ENCODE results near the gene FHAD1. TPM values are rescaled to one million over a fixed set of nuclear protein-coding genes. Genes with fewer than 3 reads are reported as not detected.

FHAD1 gene
- polyA plus RNA-seq, 1 of the 3 experiments (the other 2 are of a cell fraction) = 0.48 TPM

DNA sequence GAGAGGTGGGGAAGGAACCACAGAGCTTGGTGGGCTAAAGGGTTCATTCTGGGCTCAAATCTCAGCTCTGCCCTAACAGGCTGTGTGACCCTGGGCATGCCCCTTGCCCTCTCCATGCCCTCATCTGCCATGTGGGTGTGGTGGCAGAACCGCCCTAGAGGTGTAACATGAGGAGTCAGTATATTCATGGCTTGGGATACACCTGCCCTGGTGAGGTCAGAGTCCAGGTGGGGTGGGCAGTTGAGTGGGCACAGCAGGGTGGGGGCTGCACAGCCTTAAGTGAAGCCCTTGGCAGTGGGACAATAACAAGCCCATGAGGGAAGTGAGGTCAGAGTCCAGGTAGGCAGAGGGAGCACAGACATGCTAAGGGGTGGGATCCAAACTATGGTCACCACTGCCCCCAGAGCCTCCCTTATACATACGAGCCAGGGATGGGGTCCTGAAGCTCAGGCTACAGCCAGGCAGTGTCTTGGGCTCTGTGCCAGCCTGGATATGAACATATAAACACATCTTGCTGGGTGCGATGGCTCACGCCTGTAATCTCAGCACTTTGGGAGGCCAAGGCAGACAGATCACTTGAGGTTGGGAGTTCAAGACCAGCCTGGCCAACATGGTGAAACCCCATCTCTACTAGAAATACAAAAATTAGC lies 103.7 kb downstream of the FHAD1 start:
- no peak overlapping the region for H2AFZ ChIP-seq (ENCODE audit: low read depth)
- H3K4me1 ChIP-seq (ENCODE audit: control insufficient read depth in 1 of 2, insufficient read depth in 2 of 2, low read depth in 1 of 2, low read length in 1 of 2) = peaks cover 4 to 18% of the 10 kb centered on the region in 2 experiments; a peak in 3 of 4 replicates
- H3K27me3 ChIP-seq (ENCODE audit: insufficient read depth) = no peaks in the 10 kb centered on the region
- H4K20me1 ChIP-seq (ENCODE audit: insufficient read depth) = no peaks in the 10 kb centered on the region
- H3K4me2 ChIP-seq = no peak overlapping the region
- H3K9me3 ChIP-seq = no peaks in the 10 kb centered on the region
- TF ChIP-seq NRF1 (IDR thresholded peaks at IDR 0.05; ENCODE audit: low read depth, low read length) (no peak), EP300 (IDR thresholded peaks at IDR 0.05; ENCODE audit: borderline replicate concordance in 1 of 2, low read depth in 1 of 2, low read length in 1 of 2) (no peak), MEF2A (IDR thresholded peaks at IDR 0.05; ENCODE audit: borderline replicate concordance, low read depth) (no peak), SIN3A (IDR thresholded peaks at IDR 0.05; ENCODE audit: borderline replicate concordance, low read depth, low read length) (no peak), SMC3 (IDR thresholded peaks at IDR 0.05; ENCODE audit: low read depth, low read length) (no peak), NFIC (IDR thresholded peaks at IDR 0.05; ENCODE audit: borderline replicate concordance) (no peak), POLR2AphosphoS5 (IDR thresholded peaks at IDR 0.05; ENCODE audit: low read depth, low read length) (no peak), YY1 (IDR thresholded peaks at IDR 0.05; ENCODE audit: low read depth) (no peak), FOXM1 (IDR thresholded peaks at IDR 0.05; ENCODE audit: low read depth) (no peak), FOSL2 (IDR thresholded peaks at IDR 0.05; ENCODE audit: borderline replicate concordance, low read depth) (no peak), ELF1 (IDR thresholded peaks at IDR 0.05) (no peak), EZH2phosphoT487 (IDR thresholded peaks at IDR 0.05; ENCODE audit: borderline replicate concordance, low read depth) (no peak), TCF12 (IDR thresholded peaks at IDR 0.05) (no peak), MXI1 (IDR thresholded peaks at IDR 0.05; ENCODE audit: low read depth, low read length) (no peak)
- TF ChIP-seq, protein P1, sequence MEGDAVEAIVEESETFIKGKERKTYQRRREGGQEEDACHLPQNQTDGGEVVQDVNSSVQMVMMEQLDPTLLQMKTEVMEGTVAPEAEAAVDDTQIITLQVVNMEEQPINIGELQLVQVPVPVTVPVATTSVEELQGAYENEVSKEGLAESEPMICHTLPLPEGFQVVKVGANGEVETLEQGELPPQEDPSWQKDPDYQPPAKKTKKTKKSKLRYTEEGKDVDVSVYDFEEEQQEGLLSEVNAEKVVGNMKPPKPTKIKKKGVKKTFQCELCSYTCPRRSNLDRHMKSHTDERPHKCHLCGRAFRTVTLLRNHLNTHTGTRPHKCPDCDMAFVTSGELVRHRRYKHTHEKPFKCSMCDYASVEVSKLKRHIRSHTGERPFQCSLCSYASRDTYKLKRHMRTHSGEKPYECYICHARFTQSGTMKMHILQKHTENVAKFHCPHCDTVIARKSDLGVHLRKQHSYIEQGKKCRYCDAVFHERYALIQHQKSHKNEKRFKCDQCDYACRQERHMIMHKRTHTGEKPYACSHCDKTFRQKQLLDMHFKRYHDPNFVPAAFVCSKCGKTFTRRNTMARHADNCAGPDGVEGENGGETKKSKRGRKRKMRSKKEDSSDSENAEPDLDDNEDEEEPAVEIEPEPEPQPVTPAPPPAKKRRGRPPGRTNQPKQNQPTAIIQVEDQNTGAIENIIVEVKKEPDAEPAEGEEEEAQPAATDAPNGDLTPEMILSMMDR (IDR thresholded peaks at IDR 0.05) = no peak
- TF ChIP-seq, protein P2, sequence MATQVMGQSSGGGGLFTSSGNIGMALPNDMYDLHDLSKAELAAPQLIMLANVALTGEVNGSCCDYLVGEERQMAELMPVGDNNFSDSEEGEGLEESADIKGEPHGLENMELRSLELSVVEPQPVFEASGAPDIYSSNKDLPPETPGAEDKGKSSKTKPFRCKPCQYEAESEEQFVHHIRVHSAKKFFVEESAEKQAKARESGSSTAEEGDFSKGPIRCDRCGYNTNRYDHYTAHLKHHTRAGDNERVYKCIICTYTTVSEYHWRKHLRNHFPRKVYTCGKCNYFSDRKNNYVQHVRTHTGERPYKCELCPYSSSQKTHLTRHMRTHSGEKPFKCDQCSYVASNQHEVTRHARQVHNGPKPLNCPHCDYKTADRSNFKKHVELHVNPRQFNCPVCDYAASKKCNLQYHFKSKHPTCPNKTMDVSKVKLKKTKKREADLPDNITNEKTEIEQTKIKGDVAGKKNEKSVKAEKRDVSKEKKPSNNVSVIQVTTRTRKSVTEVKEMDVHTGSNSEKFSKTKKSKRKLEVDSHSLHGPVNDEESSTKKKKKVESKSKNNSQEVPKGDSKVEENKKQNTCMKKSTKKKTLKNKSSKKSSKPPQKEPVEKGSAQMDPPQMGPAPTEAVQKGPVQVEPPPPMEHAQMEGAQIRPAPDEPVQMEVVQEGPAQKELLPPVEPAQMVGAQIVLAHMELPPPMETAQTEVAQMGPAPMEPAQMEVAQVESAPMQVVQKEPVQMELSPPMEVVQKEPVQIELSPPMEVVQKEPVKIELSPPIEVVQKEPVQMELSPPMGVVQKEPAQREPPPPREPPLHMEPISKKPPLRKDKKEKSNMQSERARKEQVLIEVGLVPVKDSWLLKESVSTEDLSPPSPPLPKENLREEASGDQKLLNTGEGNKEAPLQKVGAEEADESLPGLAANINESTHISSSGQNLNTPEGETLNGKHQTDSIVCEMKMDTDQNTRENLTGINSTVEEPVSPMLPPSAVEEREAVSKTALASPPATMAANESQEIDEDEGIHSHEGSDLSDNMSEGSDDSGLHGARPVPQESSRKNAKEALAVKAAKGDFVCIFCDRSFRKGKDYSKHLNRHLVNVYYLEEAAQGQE (IDR thresholded peaks at IDR 0.05; ENCODE audit: low read depth, low read length) = no peak
- TF ChIP-seq, protein P3, sequence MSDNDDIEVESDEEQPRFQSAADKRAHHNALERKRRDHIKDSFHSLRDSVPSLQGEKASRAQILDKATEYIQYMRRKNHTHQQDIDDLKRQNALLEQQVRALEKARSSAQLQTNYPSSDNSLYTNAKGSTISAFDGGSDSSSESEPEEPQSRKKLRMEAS (IDR thresholded peaks at IDR 0.05; ENCODE audit: low read depth) = no peak
- TF ChIP-seq, protein P4, sequence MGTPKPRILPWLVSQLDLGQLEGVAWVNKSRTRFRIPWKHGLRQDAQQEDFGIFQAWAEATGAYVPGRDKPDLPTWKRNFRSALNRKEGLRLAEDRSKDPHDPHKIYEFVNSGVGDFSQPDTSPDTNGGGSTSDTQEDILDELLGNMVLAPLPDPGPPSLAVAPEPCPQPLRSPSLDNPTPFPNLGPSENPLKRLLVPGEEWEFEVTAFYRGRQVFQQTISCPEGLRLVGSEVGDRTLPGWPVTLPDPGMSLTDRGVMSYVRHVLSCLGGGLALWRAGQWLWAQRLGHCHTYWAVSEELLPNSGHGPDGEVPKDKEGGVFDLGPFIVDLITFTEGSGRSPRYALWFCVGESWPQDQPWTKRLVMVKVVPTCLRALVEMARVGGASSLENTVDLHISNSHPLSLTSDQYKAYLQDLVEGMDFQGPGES (IDR thresholded peaks at IDR 0.05; ENCODE audit: low read depth, low read length) = no peak
- H3F3A ChIP-seq (replicated peaks; ENCODE audit: insufficient read depth) = peaks cover 28% of the 10 kb centered on the region
- DNase-seq = no peak
- no peak overlapping the region for H3K27ac ChIP-seq (ENCODE audit: low read depth in 2 of 2, low read length in 1 of 2)
- WGBS (ENCODE audit: low lambda C conversion rate) = 92% methylated on average over 4 of the region's 4 CpGs
- ChIA-PET CTCF (interaction anchor here (0.8 to 1.0 kb wide), 4 partner anchors 11 to 80 kb away, joined by 3 read pairs; no protein-coding TSS in a partner anchor), POLR2A (no interaction called here)
- H3K79me2 ChIP-seq (ENCODE audit: insufficient read depth) = no peaks in the 10 kb centered on the region
- H3K4me3 ChIP-seq (ENCODE audit: low read depth in 2 of 2, low read length in 1 of 2) = no peak overlapping the region
- no peaks in the 10 kb centered on the region for H3K36me3 ChIP-seq (replicated peaks in 1 of 2; ENCODE audit: control insufficient read depth in 1 of 2, insufficient read depth in 2 of 2, low read length in 1 of 2)
- no peak overlapping the region for H3K9ac ChIP-seq
- H3K9me2 ChIP-seq = no peaks in the 10 kb centered on the region

All from SK-N-SH (cell line).